ENCODE measurements around the gene TMEM61.
A peak's percentile ranks its signal among the peaks of the same experiment; 100 is the strongest.
"Not testable (repeated sequence)": the region's sequence is repeated elsewhere in the genome, so short reads cannot be mapped to it uniquely, and the experiment has no call there.

Gene TMEM61

GRCh38 chr1:55005351-55006140 is 25.1 kb downstream of the TMEM61 start:
- DNase-seq: no peak

DNA sequence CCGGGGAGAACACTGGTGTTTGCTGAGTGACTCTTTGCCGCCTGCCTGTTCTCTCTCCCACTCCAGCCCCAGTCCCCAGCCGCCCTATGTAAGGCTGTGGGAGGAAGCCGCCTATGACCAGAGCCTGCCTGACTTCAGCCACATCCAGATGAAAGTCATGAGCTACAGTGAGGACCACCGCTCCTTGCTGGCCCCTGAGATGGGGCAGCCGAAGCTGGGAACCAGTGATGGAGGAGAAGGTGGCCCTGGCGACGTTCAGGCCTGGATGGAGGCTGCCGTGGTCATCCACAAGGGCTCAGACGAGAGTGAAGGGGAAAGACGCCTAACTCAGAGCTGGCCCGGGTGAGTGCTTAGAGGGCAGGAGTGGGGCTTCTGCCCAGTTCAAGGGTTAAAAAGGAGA is 26.5 kb downstream of the TMEM61 start:
- no peak for DNase-seq

DNA sequence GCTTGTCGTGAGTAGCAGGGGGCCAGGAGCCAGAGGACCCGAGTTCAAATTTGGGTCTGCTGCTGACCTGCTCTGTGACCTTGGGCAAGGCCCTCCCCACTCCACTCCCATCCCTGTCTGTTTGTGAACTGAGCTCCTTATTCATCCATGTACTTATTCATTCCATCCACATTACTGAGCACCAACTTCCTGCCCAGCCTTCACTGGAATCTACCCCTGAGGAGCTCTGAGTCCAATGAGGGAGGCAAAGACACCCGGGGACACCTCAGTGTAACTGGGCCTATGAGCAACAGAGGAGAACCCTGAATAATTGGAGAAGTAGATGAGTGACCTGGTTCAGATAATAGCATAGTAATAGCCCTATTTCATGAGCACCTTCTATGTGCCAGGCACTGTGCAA is 27.2 kb downstream of the TMEM61 start:
- no peak for DNase-seq

- DNase-seq: no peak
Measured at GRCh38 chr1:55010194-55010886, 29.9 kb downstream of the TMEM61 start.

DNA sequence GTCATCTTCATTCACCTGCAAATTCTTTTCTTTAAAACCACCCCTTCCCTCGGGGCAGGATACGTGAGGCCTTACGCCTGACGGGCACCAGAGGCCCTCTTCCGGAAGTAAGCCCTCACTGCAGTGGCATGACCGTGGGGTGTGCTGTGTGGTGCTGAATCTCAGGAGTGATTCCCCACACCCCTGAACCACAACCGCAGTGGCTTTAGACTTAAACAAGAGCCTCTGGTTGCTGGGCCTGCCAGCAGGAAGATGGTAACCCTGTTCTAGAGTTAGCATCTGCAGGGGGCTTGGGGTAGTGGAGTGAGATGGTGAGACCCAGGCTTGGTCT is 30.4 kb downstream of the TMEM61 start:
- DNase-seq: no peak

GRCh38 chr1:55012661-55013060 is 32.2 kb downstream of the TMEM61 start:
- DNase-seq: peak; percentile 84

DNA sequence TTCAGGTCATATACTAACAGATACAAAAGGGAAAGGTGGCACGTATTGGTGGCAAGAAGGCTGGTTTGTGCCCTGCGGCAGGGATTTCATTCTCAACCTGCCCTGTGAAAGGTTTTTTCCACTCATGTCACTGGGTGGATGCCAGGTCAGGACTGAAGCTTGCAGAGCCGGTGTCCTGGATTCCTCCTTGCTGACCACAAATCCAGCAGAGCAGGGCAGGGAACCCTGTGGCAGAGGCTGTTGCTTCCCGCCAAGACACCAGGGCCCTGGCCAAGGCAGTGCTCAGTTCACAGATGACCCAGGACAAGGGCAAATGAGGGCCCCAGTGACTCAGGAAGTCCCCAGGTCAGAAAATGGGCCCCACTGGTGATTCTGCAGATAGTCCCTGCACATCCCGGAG is 34.7 kb downstream of the TMEM61 start:
- DNase-seq: no peak

DNA sequence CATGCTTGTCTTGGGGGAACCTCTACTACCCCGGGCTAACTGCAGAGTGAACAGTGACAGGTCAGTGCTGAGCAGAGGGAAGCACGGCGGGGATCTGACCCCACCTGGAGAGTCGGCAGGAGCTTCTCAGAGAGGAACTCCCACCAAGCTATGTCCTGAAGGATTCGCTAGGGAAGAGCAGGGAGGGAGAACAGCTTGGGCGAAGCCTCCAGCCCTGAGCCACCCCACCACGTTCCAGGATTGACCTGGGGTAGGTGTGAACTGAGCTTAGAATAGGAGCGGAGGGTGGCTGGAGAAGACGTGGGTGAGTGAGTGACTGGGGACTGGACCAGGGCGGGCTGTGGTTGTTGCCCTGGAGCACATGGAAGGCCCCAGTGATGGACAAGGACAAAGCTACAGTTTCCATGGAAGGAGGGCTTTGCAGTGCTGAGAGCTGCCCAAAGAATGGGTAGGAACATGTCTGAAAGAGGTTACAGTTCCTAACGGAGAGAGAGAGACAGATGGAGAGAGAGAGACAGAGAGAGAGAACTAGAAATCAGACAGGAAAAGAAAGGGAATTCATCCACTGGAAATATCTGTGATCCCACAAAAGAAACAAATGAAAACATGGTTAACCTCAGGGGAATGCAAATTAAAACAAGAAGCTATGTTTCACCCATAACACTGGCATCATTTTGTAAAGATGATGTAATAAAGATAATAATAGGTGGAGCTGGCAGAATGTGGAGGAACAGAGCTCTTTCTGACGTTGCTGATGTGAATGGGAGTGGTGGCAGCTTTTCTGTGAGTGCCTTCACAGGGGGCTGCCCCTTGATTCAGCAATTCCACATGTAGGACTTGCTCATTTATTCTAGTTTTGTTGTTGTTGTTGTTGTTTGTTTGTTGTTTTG is 35.5 kb downstream of the TMEM61 start:
- no peak for DNase-seq

DNA sequence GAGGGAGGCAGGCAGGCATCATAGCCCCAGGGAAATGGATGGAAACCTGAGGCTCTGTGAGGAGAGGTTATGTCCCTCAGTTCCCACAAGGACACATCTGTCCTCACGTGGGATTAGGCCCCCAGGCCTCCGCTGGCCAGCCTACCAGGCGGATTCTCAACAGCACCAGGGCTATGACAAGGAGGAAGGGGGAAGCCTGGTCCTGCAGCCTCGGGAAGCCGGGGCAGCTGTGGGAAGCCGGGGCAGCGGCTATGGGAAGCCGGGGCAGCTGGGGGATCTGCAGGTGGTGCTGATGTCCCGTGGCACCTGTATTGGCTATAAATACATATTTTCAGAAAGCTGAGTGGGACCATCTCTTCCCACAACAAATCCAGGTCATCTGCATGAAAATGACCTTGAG is 38.0 kb downstream of the TMEM61 start:
- no peak for DNase-seq

- no peak for DNase-seq
Measured at GRCh38 chr1:55021942-55022546, 41.6 kb downstream of the TMEM61 start.

DNA sequence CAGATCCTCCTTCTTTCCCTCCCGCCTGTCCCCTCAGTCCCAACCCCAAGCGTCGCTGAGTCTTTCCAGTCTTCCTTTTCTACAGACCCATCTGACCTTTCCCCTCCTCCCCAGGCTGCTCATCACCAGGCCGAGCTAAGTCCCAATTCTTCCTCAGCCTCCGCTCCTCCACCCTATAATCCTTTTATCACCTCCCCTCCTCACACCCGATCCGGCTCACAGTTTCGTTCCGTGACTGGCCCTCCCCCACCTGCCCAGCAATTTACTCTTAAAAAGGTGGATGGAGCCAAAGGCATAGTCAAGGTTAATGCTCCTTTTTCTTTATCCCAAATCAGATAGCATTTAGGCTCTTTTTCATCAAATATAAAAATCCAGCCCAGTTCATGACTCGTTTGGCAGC is 43.7 kb downstream of the TMEM61 start:
- DNase-seq: not testable (repeated sequence)

DNA sequence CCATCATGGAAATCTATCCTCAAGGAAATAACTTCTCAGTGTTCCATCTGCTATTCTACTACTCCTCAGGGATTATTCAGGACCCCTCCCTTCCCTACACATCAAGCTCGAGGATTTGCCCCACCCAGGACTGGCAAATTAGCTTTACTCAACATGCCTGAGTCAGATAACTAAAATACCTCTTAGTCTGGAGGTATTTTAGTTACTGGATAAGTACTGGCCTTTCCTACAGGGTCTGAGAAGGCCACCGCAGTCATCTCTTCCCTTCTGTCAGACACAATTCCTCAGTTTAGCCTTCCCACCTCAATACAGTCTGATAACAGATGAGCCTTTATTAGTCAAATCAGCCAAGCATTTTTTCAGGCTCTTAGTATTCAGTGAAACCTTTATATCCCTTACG is 46.3 kb downstream of the TMEM61 start:
- DNase-seq: not testable (repeated sequence)

- not testable (repeated sequence) for DNase-seq
Measured at GRCh38 chr1:55031098-55031497, 50.7 kb downstream of the TMEM61 start.

- no peak for DNase-seq
Measured at GRCh38 chr1:55033265-55033614, 52.8 kb downstream of the TMEM61 start.

DNA sequence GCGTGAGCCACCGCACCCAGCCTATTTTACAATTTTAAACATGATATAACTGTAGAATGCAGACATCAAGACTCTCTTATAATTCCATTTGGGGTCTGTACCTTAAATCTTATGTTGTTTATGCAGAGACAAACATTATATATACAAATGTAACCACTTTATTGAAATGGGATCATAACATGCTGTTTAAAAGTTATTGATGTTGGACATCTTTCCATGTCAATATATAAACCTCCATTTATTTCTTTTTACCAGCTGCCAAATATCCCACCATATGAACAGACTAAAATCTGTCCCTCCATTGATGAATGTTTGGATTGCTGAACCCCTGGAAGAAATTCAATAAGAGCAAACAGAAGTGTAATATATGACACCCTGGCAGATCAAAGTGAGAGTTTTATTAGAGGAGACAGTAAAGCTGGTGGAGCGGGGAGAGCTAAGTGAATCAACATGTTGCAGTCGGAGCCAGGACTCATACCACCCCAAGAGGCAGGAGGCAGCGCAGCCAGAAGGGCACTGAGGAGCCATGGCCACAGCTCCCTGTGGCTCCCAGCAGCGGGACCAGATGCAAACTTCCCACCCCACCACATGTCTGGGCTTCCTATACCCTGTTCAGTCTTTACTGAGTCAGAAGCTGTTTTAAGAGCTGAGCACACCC is 54.2 kb downstream of the TMEM61 start:
- no peak for DNase-seq

DNA sequence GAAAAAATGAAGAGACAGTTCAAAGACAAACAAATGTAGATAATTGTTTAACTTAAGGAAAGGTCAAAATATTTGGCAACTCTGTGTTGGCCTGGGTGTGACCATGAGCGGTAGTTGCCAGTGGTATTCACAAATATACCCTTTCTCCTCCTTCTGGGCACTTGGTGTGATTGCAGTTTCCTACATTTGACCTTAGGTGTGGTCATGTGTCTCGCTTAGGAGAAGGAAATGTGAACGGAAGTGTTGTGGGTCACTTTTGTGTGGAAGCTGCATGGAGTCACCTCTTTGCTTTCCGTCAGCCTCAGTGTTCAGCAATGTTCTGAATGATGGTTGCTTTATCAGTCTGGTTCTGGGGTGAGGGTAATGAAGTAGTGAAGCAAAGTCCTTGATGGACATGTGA is 55.5 kb downstream of the TMEM61 start:
- DNase-seq: no peak

DNA sequence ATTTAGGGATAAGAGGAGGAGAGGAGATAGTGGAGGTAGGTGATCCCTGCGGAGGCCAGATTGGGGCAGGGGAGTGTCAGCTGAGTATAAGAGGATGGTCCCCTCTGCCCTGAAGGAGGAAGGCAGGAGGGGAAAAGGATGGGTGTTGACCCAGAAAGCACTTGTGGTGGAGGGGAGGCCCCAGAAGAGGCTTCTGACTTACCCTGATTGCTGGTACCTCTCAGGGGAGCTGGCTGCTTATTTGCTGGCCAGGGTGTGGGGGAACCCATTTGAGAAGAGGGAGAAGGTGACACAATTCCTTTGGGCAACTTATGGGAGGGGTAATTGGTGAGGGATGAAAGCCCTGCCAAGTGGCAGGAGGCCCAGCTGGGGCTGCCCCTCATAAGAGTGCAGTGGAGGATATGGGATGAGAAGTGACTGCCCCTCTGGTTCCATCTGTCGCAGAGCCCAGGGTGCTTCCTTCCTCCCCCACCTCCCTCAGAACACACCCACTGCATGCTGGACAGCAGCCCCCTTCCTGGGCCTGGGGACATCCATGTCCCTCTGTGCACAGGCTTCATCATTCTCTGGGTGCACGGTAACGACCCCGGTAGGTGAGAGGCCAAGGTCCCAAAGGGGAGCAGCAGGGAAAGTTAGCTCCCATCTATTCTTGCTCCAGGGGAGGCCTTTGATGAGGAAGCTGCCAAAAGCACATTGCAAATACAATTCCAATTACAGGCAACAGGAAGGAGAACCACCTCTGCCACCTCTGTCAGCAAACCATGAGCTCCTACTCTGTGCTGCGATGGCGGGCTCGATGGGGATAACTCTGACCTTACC is 57.5 kb downstream of the TMEM61 start:
- DNase-seq: no peak

- DNase-seq: no peak
Measured at GRCh38 chr1:55038552-55038838, 58.1 kb downstream of the TMEM61 start.

- DNase-seq: no peak
Measured at GRCh38 chr1:55038974-55039341, 58.5 kb downstream of the TMEM61 start.

GRCh38 chr1:55039342-55040082 is 59.1 kb downstream of the TMEM61 start, which contains the start of gene PCSK9:
TSS of gene PCSK9 (plus strand) at chr1:55039548. CDS start at chr1:55039838, 290 bp downstream.
- DNase-seq: no peak

Measured in NCI-H1417 treated with DMSO at 0.1 percent for 48 hours (cell line).